ENCODE measurements around the gene KLF6. TPM values are rescaled to one million over a fixed set of nuclear protein-coding genes. Genes with fewer than 3 reads are reported as not detected.

The KLF6 gene
- total RNA-seq, 1 donor from 2014 or later = 247 TPM

DNA sequence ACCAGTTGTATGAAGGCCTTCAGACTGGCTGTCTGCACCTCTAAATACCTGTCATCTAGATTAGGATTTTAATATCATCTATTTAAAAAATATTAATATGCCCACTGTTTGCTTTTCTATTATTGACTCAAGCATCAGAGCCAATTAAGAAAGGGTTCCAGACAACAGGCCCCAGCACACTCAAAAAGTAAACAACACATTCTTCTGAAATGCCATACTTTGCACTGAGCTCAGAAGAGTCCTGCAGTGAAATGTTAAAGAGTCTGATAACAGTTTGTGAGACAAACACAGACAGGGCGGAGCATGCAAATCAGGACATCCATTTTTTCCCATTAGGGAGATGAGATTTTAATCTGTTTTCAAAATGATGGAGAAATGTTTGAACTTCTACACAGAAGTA is 45.9 kb upstream of the KLF6 start:
- H3K36me3 ChIP-seq = no peaks in the 10 kb centered on the region
- ATAC-seq = peak; percentile 61
- intact Hi-C loops (cut with DNase I) = no loop called here
- H3K27me3 ChIP-seq = no peaks in the 10 kb centered on the region
- H3K27ac ChIP-seq = peak overlapping the region; percentile 82
- no peaks in the 10 kb centered on the region for H3K9me3 ChIP-seq
- no peak overlapping the region for H3K4me3 ChIP-seq
- TF ChIP-seq, protein P1, sequence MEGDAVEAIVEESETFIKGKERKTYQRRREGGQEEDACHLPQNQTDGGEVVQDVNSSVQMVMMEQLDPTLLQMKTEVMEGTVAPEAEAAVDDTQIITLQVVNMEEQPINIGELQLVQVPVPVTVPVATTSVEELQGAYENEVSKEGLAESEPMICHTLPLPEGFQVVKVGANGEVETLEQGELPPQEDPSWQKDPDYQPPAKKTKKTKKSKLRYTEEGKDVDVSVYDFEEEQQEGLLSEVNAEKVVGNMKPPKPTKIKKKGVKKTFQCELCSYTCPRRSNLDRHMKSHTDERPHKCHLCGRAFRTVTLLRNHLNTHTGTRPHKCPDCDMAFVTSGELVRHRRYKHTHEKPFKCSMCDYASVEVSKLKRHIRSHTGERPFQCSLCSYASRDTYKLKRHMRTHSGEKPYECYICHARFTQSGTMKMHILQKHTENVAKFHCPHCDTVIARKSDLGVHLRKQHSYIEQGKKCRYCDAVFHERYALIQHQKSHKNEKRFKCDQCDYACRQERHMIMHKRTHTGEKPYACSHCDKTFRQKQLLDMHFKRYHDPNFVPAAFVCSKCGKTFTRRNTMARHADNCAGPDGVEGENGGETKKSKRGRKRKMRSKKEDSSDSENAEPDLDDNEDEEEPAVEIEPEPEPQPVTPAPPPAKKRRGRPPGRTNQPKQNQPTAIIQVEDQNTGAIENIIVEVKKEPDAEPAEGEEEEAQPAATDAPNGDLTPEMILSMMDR (IDR thresholded peaks at IDR 0.05) = no peak
- no peak for DNase-seq
- H3K4me1 ChIP-seq = peaks cover 29% of the 10 kb centered on the region

DNA sequence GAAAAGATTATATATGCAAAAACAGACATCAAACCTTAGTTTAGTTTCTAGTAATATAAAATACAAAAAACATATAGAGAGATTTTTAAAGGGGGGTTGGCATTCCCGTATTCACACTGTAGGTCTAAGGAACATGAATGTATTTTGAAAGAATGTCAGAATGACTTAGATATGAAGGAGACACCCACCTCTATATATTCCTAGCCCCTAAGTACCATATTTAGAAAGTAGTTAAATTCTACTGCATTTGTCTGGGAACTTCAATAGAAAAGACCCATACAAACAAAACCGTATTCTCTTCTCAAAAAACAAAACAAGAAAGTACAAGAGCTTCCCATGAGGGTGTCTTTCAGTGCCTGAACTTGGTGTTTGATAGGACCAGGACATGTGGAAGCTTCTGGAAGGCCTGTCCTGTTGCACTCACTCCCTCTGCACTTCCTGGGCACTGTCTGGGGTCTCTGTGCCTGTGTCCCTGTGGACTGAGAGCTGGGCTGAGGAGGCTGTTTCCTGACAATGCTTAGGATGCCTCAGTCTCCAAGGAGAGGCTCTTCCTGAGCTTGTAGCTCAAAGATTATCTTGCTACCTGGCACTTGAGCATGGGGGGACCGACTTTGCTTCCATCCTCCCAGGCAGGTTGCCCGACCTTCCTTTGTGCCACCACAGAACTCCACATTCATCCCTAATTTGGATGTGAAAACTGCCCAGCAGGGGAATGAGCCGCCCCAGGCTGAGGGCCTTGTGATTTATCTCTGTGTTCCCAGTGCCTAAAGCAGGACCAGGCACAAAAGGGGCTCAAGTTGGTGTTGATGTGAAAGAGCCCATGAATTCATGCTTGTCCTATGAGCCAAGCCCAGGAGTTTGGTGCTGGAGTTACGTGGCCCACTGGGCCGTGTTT is 44.4 kb upstream of the KLF6 start:
- intact Hi-C loops (cut with DNase I) = no loop called here
- no peaks in the 10 kb centered on the region for H3K27me3 ChIP-seq
- DNase-seq (no peak), ATAC-seq (no peak)
- peaks cover 15% of the 10 kb centered on the region for H3K4me1 ChIP-seq
- H3K27ac ChIP-seq = peak overlapping the region; percentile 82
- peak overlapping the region; percentile 50 for H3K4me3 ChIP-seq
- TF ChIP-seq, protein P1 (IDR thresholded peaks at IDR 0.05) = no peak
- H3K9me3 ChIP-seq = no peaks in the 10 kb centered on the region
- H3K36me3 ChIP-seq = no peaks in the 10 kb centered on the region

DNA sequence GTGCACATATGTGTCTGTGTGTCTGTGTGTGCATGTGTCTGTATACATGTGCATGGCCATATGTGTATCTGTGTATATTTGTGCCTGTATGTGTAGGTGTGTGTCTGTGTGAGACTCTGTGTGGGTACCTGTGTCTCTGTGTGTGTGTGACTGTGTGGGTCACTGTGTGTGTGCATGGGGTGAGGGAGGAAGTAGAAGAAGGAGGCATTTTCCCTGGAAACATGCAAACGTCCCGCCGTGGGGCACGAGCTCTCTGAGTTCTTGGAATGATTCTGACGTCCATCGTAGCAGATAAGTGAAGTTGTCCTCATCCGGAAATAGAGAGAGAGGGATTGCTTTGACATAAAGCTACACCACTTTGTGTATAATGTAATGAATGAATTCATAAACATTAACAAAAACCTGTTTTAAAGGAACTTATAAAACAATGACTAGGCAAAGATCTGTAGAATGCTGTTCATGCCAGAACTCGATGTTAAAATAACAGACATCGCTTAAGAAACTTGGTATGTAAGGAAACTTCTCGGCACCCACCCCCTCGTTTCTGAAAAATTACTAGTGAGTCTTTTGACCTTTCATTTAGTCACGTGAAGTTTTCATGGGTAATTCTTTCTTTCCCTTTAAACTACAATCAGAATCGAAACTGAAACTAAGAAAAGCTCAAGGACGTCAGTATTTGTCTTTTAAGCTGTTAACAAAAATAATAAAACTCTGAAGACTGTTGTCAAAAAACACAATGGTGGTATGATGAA is 43.6 kb upstream of the KLF6 start:
- Histone ChIP-seq H3K4me3 (peak overlapping the region; percentile 50), H3K9me3 (no peaks in the 10 kb centered on the region), H3K27me3 (no peaks in the 10 kb centered on the region), H3K27ac (peak overlapping the region; percentile 82), H3K4me1 (peaks cover 15% of the 10 kb centered on the region), H3K36me3 (no peaks in the 10 kb centered on the region)
- intact Hi-C loops (cut with DNase I) = no loop called here
- DNase-seq = no peak
- TF ChIP-seq, protein P1 (IDR thresholded peaks at IDR 0.05) = no peak
- peak; percentile 55 for ATAC-seq

DNA sequence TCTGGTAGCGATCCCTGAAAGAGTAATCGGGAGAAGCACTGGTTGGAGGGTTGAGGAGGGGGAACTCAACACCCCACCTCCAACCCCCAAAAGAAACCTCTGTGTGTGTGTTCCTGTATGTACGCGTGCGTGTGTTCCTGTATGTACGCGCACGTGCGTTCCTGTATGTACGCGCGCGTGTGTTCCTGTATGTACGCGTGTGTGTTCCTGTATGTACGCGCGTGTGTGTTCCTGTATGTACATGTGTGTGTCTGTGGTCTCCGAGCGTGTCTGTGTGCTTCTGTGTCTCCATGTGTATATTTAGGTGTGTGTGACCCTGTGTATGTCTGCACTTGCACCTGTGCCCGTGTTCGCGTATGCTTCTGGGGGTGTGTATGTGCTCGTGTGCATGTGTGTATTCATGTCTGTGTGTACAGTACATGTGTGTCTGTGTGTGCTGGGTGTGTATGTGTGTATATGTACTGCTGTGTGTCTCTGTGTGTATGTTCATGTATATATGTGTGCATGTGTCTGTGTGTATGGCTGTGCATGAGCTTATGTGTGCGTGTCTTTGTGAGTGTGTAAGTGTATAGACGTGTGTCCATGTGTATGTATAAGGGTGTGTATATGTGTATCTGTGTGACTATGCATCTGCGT is 42.9 kb upstream of the KLF6 start:
- no peak overlapping the region for H3K4me3 ChIP-seq
- ATAC-seq = no peak

DNA sequence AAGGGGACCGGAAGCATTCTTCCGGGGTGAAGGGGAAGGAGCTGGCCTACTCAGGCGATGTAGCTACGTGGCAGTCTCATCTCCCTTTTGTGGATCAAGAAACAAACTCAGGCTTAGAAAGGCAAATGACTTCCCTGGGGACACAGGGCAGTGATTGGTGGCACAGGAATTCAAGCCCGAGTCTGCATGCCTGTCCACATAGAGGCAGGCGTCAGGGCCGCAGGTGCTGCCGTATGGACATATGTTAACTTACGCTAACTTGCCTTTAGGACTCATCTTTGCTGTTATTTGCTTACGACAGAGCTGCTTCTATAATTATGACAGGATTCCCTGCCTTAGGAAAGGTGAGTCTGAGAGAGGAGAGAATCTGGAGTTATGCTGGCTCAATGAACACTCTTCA is 42.3 kb upstream of the KLF6 start:
- no peaks in the 10 kb centered on the region for H3K27me3 ChIP-seq
- no peaks in the 10 kb centered on the region for H3K9me3 ChIP-seq
- H3K36me3 ChIP-seq = no peaks in the 10 kb centered on the region
- TF ChIP-seq, protein P1 (IDR thresholded peaks at IDR 0.05) = no peak
- H3K27ac ChIP-seq = no peak overlapping the region
- no peak overlapping the region for H3K4me3 ChIP-seq
- DNase-seq (no peak), ATAC-seq (no peak)
- intact Hi-C loops (cut with DNase I) = no loop called here
- peaks cover 15% of the 10 kb centered on the region for H3K4me1 ChIP-seq

More for the DNA sequence above, 42.9 kb upstream of the KLF6 start:
- Histone ChIP-seq H3K27me3 (no peaks in the 10 kb centered on the region), H3K27ac (peak overlapping the region; percentile 82), H3K4me1 (peaks cover 15% of the 10 kb centered on the region), H3K9me3 (no peaks in the 10 kb centered on the region), H3K36me3 (no peaks in the 10 kb centered on the region)
- DNase-seq = no peak
- intact Hi-C loops (cut with DNase I) = no loop called here
- TF ChIP-seq, protein P1 (IDR thresholded peaks at IDR 0.05) = no peak
